ENCODE measurements around the gene S100G. TPM values are rescaled to one million over a fixed set of nuclear protein-coding genes. Genes with fewer than 3 reads are reported as not detected.
"Not testable (repeated sequence)": the region's sequence is repeated elsewhere in the genome, so short reads cannot be mapped to it uniquely, and the experiment has no call there.

Gene S100G
- not detected for total RNA-seq
- long read RNA-seq = 0 reads

- DNase-seq = no peak
- intact Hi-C loops (cut with DNase I, micrococcal nuclease) = no loop called here
- ATAC-seq = no peak
Observed at GRCh38 chrX:16649858-16650257, at the start of gene S100G. S100G (plus strand) TSS chrX:16650158; CDS start chrX:16651007, 849 bp downstream.

DNA sequence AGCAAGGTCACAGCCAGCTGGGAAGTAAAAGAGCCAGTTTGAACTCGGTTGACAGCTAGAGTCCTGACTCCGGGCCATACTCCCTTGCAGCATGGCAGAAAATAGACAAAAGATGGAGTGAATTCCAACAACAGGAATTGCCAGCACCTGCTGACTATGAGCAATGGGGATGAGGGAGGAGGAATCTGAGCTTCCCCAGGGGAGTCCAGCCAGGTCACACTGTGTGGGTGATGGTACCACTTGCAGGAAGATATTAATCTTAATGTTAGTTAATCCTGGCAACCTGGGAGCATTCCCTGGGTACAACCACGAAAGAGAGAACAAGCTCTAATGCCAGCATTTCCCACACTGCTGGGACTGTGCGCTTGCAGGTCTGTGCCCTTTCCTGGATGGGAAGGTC lies 48.1 kb upstream of the S100G start:
- DNase-seq (no peak), ATAC-seq (no peak)
- intact Hi-C loops (cut with DNase I, micrococcal nuclease) = no loop called here

- intact Hi-C loops (cut with DNase I, micrococcal nuclease); DNase-seq: not testable (repeated sequence)
Observed at GRCh38 chrX:16603235-16603634, 46.7 kb upstream of the S100G start.

GRCh38 chrX:16603822-16604221 lies 46.1 kb upstream of the S100G start:
- DNase-seq (no peak), ATAC-seq (peak; percentile 94)
- intact Hi-C loops (cut with DNase I, micrococcal nuclease) = no loop called here

More at GRCh38 chrX:16603235-16603634, 46.7 kb upstream of the S100G start:
- ATAC-seq = not testable (repeated sequence)

GRCh38 chrX:16604337-16604736 lies 45.6 kb upstream of the S100G start:
- no peak for DNase-seq
- intact Hi-C loops (cut with DNase I, micrococcal nuclease) = no loop called here
- ATAC-seq = peak; percentile 78

- DNase-seq (no peak), ATAC-seq (no peak)
- intact Hi-C loops (cut with DNase I, micrococcal nuclease) = no loop called here
Observed at GRCh38 chrX:16606142-16606720, 43.7 kb upstream of the S100G start.

DNA sequence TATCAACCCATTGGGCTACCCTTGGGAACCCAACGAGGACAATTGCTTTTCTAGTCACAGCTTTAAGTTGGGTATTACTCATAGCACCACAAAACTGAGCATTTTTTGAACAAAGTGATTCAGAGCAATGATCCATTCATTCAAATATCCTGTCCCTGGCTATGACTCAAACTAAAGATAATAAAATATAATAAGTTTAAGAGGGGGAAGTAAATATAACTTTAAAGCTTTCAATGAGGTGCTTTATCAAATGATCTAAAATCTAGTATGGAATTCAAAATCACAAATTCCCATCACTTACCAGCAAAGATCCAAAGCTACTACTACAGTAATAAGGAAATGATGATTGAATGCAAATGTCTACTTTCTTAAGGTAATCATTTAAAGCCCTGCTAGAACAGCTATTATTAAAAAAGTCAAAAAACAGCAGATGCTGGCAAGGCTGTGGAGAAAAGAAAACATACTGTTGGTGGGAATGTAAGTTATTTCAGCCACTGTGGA lies 39.8 kb upstream of the S100G start:
- no peak for DNase-seq
- ATAC-seq = no peak
- intact Hi-C loops (cut with DNase I, micrococcal nuclease) = no loop called here

DNA sequence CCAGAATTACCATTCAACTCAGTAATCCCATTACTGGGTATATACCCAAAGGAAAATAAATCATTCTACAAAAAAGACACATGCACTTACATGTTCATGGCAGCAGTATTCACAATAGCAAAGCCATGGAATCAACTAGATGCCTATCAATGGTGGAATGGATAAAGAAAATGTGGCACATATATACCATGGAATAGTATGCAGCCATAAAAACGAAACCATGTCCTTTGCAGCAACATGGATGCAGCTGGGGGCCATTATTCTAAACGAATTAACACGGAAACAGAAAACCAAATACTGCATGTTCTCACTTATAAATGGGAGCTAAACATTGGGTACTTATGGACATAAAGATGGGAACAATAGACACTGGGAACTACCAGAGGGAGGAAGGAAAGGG lies 39.3 kb upstream of the S100G start:
- ATAC-seq; DNase-seq; intact Hi-C loops (cut with DNase I, micrococcal nuclease): not testable (repeated sequence)

- no peak for DNase-seq
- intact Hi-C loops (cut with DNase I, micrococcal nuclease) = no loop called here
- ATAC-seq = no peak
Observed at GRCh38 chrX:16612257-16612897, 37.6 kb upstream of the S100G start.

- DNase-seq = no peak
- intact Hi-C loops (cut with DNase I, micrococcal nuclease) = no loop called here
- no peak for ATAC-seq
Observed at GRCh38 chrX:16617382-16617781, 32.6 kb upstream of the S100G start.

- ATAC-seq (no peak), DNase-seq (no peak)
- intact Hi-C loops (cut with DNase I, micrococcal nuclease) = no loop called here
Observed at GRCh38 chrX:16618422-16618821, 31.5 kb upstream of the S100G start.

DNA sequence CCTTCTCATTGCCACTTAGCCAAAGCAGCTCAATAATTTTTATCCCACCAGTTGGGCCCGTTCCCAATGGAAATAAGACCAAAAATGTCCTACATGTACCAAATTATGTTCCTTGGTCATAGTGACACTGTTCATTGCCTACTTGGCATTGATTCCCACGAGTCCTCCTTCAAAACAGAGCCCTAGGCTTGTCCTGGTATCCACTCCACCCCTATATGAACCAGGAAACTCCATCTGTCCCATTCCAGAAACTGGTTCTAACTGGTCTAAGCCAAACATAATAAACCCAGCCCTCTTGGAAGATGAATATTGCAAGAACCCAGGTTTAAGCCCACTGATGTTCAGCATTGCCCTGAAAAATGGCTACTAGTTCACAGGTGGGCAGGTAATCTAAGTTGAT lies 30.9 kb upstream of the S100G start:
- DNase-seq (no peak), ATAC-seq (peak; percentile 89)
- intact Hi-C loops (cut with DNase I, micrococcal nuclease) = no loop called here

GRCh38 chrX:16628511-16628910 lies 21.4 kb upstream of the S100G start:
- intact Hi-C loops (cut with DNase I, micrococcal nuclease); DNase-seq; ATAC-seq: not testable (repeated sequence)

DNA sequence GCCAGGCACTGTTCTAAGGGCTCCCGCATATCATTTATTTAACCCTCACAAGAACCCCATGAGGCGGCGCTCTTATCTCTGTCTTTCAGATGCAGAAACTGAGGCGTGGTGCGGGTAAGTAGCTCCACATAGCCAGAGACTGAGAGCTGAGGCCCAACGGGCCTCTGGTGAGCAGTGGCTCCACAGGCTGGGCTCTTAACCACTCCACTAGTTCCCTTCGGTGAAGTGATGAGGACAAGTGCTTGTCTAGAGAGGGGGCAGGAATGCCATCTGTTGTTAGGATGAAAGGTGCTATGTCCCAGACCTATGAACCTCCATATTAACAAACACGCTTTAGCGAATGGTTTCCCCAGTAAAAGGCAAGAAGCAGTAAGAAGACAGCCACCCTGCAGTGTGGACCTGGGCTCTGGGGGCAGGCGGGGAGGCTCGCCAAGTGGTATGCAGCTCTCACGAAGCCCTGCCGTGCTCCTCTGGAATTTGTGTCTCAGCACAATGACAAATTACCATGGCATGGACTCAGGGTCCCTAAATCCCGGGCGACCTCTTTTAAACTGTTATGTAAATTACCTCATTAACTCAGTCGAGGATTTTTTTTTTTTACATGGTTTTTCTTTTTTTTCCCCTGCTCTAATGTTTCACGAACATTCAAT lies 20.9 kb upstream of the S100G start:
- ATAC-seq = no peak
- intact Hi-C loops (cut with DNase I, micrococcal nuclease) = no loop called here
- no peak for DNase-seq

GRCh38 chrX:16629909-16630308 lies 20.0 kb upstream of the S100G start:
- ATAC-seq = no peak
- no peak for DNase-seq
- intact Hi-C loops (cut with DNase I, micrococcal nuclease) = no loop called here

DNA sequence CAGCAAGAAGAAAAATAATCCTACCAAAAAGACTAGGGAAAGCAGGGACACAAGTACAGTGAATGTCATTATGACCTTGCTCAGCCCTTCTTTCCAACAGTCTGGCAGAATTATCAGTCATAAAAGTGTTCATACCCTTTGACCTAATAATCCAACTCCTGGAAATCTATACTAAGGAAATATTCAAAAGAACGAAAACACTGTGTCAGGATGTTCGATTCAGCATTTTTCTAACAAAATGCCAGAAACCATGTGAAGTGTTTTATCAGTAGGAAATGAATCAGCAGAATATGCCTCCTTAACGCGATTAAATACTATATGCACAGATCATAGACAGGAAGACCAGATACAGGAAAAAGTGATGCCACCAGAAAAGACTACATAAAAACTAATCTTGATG lies 16.2 kb upstream of the S100G start:
- ATAC-seq (no peak), DNase-seq (no peak)
- intact Hi-C loops (cut with DNase I, micrococcal nuclease) = no loop called here

GRCh38 chrX:16635040-16635439 lies 14.9 kb upstream of the S100G start:
- ATAC-seq (no peak), DNase-seq (no peak)
- intact Hi-C loops (cut with DNase I, micrococcal nuclease) = no loop called here

- ATAC-seq (no peak), DNase-seq (no peak)
- intact Hi-C loops (cut with DNase I, micrococcal nuclease) = no loop called here
Observed at GRCh38 chrX:16635596-16635995, 14.4 kb upstream of the S100G start.

DNA sequence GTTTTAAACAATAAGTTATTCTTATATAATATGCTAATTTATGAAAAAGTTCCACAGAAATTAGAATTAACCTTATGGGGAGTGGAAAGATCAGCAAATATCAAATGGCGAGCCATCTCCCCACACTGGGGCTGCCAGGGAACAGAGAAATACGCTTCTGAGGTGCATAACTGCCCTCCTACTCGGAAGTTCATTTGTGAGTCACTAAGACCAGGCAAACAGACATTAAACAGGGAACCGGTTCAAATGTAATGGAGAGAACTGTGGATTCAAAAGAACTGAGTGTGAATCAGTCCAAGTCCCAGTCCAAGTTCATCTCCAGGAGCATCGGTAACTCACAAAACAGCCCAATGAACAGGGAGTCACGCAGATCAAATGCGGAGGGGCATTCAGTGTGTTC lies 11.4 kb upstream of the S100G start:
- no peak for DNase-seq
- ATAC-seq = no peak
- intact Hi-C loops (cut with DNase I, micrococcal nuclease) = no loop called here

- intact Hi-C loops (cut with DNase I, micrococcal nuclease) = no loop called here
- no peak for DNase-seq
- no peak for ATAC-seq
Observed at GRCh38 chrX:16639966-16640365, 10.0 kb upstream of the S100G start.

Measured in left colon (tissue), 2 donors.